Activated CD8-positive, alpha-beta T cell treated with anti-CD3 and anti-CD28 coated beads for 36 hours (primary cell): ENCODE data around the gene NPBWR2. TPM values are rescaled to one million over a fixed set of nuclear protein-coding genes. Genes with fewer than 3 reads are reported as not detected.
A peak's percentile ranks its signal among the peaks of the same experiment; 100 is the strongest.

Source experiments
- ATAC-seq: fragments of 200-7000 bp; cut with Tn5 transposase; one replicate; pipeline ENCODE4 v1.10.0; 2021; ENCODE audit warnings: mild to moderate bottlenecking, moderate library complexity
- CTCF ChIA-PET: fragments of 350-600 bp; sonication (Branson Sonifier 250); formaldehyde crosslinking; loops from one replicate; lab custom pipeline; 2021; ENCODE audit warnings: antibody characterized with exemption; lab: Charles Lee
- POLR2A ChIA-PET: fragments of 350-600 bp; sonication (Branson Sonifier 250); formaldehyde crosslinking; loops from one replicate; lab custom pipeline; 2021; ENCODE audit warnings: antibody characterized with exemption; lab: Charles Lee
- DNase-seq: peaks from one replicate; pipeline ENCODE4 v3.0.0-alpha.2; 2020
- H3K27ac Mint-ChIP-seq: one replicate; pipeline ENCODE4 v1.8.0; 2021; ENCODE audit warnings: mild to moderate bottlenecking, mixed read lengths
- H3K27me3 Mint-ChIP-seq: one replicate; pipeline ENCODE4 v1.8.0; 2021; ENCODE audit warnings: mixed read lengths
- H3K36me3 Mint-ChIP-seq: one replicate; pipeline ENCODE4 v1.8.0; 2021; ENCODE audit warnings: low read depth, mixed read lengths
- H3K4me1 Mint-ChIP-seq: one replicate; pipeline ENCODE4 v1.8.0; 2021; ENCODE audit warnings: low read depth, mixed read lengths
- H3K4me3 Mint-ChIP-seq: one replicate; pipeline ENCODE4 v1.8.0; 2021; ENCODE audit warnings: mild to moderate bottlenecking, moderate library complexity, mixed read lengths
- H3K9me3 Mint-ChIP-seq: one replicate; pipeline ENCODE4 v1.8.0; 2021; ENCODE audit warnings: mixed read lengths
- intact Hi-C: fragments of 100-400 bp; cut with micrococcal nuclease; formaldehyde crosslinking; loops from one replicate; pipeline ENCODE4 v1.10.0; 2022
- total RNA-seq, 2 experiments: library from RNA; stranded (reverse); gene quantifications; one replicate each; pipeline ENCODE4 v1.2.3, GENCODE V29; 2021
- TF ChIP-seq, protein P1 (sequence below): fragments of 200-600 bp; IDR thresholded peaks from one replicate; pipeline ENCODE4 v1.8.0; 2022; ENCODE audit warnings: antibody characterized with exemption, mild to moderate bottlenecking

NPBWR2 gene
- total RNA-seq, 2 experiments from 2014 or later: not detected

GRCh38 chr20:64100946-64101688 lies 6.2 kb downstream of the NPBWR2 start:
- Mint-ChIP-seq H3K36me3 (peaks cover 2% of the 10 kb centered on the region), H3K4me3 (peak overlapping the region; percentile 24), H3K27me3 (peaks cover 14% of the 10 kb centered on the region), H3K27ac (no peak overlapping the region), H3K9me3 (peaks cover 2% of the 10 kb centered on the region), H3K4me1 (peaks cover 16% of the 10 kb centered on the region)
- DNase-seq (peak; percentile 0), ATAC-seq (no peak)
- intact Hi-C loops: no loop called here
- POLR2A ChIA-PET: interaction anchor here (0.6 kb wide), 1 partner anchor 176 kb away, joined by 3 read pairs; no protein-coding TSS in a partner anchor
- TF ChIP-seq, protein P1, sequence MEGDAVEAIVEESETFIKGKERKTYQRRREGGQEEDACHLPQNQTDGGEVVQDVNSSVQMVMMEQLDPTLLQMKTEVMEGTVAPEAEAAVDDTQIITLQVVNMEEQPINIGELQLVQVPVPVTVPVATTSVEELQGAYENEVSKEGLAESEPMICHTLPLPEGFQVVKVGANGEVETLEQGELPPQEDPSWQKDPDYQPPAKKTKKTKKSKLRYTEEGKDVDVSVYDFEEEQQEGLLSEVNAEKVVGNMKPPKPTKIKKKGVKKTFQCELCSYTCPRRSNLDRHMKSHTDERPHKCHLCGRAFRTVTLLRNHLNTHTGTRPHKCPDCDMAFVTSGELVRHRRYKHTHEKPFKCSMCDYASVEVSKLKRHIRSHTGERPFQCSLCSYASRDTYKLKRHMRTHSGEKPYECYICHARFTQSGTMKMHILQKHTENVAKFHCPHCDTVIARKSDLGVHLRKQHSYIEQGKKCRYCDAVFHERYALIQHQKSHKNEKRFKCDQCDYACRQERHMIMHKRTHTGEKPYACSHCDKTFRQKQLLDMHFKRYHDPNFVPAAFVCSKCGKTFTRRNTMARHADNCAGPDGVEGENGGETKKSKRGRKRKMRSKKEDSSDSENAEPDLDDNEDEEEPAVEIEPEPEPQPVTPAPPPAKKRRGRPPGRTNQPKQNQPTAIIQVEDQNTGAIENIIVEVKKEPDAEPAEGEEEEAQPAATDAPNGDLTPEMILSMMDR: no peak
- CTCF ChIA-PET: interaction anchor here (0.7 to 5.1 kb wide), 6 partner anchors 8 to 20 kb away, joined by 3 to 30 read pairs (median 3); partner anchors contain the start of gene LKAAEAR1

DNA sequence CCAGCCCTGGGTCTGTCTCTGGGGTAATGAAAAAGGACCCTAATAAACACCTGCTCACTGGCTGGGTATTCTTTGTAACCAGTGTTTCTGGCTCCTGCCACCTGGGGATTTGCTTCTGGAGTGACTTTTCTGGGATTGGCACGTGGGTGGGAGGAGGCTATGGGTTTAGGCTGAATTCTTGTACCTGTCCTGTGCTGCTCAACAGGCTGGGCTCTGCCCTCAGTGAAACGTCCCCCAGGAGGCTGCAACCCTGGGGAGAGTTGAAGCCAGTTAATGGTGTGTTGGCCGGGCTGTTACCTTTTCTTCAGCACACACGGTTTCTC lies 6.8 kb downstream of the NPBWR2 start:
- no peak for ATAC-seq
- Mint-ChIP-seq H3K4me3 (no peak overlapping the region), H3K27ac (no peak overlapping the region), H3K36me3 (peaks cover 2% of the 10 kb centered on the region), H3K27me3 (peaks cover 14% of the 10 kb centered on the region), H3K9me3 (peaks cover 2% of the 10 kb centered on the region), H3K4me1 (peaks cover 16% of the 10 kb centered on the region)
- no peak for DNase-seq
- ChIA-PET POLR2A (no interaction called here), CTCF (interaction anchor here (1.6 to 5.1 kb wide), 2 partner anchors 17 to 20 kb away, joined by 3 to 30 read pairs; no protein-coding TSS in a partner anchor)
- TF ChIP-seq, protein P1: no peak
- intact Hi-C loops: no loop called here

DNA sequence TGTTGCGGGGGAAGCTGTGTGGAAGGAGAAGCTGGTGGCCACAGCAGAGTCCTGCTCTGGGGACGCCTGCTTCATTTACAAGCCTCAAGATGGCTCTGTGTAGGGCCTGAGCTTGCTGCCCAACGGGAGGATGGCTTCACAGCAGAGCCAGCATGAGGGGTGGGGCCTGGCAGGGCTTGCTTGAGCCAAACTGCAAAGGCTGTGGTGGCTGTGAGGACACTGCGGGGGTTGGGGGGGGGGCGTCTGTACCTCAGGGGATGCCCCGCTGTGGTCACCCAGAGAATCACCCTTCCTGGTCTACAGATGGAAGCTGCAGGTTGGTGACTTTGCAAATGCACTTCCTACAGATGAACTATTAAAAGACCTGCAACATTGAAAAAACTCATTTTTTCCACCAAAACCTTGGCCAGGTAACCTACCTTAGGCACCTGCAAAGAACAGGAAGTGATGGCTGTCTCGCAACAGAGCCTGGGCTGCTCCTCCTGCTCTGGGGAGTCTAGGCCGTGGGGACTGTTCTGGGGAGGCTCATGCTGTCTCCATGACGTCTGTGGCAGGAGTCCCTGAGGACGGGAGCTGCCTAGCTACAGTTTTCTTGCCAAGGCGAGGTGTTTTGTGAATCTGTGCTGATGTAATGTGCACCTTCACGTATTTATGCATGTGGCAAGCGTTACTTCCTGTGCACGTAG lies 7.3 kb downstream of the NPBWR2 start:
- Mint-ChIP-seq H3K4me1 (peaks cover 16% of the 10 kb centered on the region), H3K27ac (no peak overlapping the region), H3K27me3 (peaks cover 14% of the 10 kb centered on the region), H3K9me3 (peaks cover 2% of the 10 kb centered on the region), H3K4me3 (no peak overlapping the region), H3K36me3 (peaks cover 2% of the 10 kb centered on the region)
- ATAC-seq: peak; percentile 63
- DNase-seq: peak; percentile 46
- POLR2A ChIA-PET: no interaction called here
- intact Hi-C loops: no loop called here
- TF ChIP-seq, protein P1: no peak
- CTCF ChIA-PET: interaction anchor here (0.7 to 5.1 kb wide), 3 partner anchors 10 to 21 kb away, joined by 3 to 30 read pairs (median 3); no protein-coding TSS in a partner anchor

DNA sequence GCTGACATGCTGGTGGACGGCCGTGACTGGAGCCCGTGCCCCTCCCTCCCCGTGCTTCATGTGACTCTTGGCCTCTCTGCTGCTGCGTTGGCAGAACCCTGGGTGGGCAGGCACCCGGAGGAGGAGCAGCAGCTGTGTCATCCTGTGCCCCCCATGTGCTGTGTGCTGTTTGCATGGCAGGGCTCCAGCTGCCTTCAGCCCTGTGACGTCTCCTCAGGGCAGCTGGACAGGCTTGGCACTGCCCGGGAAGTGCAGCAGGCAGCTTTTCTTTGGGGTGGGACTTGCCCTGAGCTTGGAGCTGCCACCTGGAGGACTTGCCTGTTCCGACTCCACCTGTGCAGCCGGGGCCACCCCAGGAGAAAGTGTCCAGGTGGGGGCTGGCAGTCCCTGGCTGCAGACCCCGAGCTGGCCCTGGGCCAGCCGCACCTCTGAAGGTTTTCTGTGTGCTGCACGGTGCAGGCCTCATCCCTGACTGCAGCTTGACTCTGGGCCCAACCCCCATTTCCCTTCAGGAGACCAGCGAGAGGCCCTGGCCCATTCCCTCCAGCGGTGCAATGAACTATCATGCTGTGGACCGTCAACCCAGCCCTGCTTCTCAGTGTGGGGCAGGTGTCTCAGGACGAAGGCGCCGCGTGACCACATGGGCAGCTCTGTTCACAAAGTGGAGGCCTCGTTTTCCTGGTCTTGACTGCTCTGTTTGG lies 8.1 kb downstream of the NPBWR2 start:
- H3K4me1 Mint-ChIP-seq: peaks cover 16% of the 10 kb centered on the region
- H3K27ac Mint-ChIP-seq: no peak overlapping the region
- peaks cover 2% of the 10 kb centered on the region for H3K36me3 Mint-ChIP-seq
- peaks cover 14% of the 10 kb centered on the region for H3K27me3 Mint-ChIP-seq
- DNase-seq (no peak), ATAC-seq (no peak)
- ChIA-PET POLR2A (interaction anchor here (1.0 to 1.1 kb wide), 2 partner anchors 12 to 15 kb away, joined by 3 to 4 read pairs; partner anchors contain the start of gene LKAAEAR1), CTCF (interaction anchor here (0.7 to 5.1 kb wide), 3 partner anchors 10 to 22 kb away, joined by 3 to 30 read pairs (median 3); no protein-coding TSS in a partner anchor)
- intact Hi-C loops: no loop called here
- H3K4me3 Mint-ChIP-seq: no peak overlapping the region
- H3K9me3 Mint-ChIP-seq: peaks cover 2% of the 10 kb centered on the region
- TF ChIP-seq, protein P1: no peak
